Subcutaneous abdominal adipose tissue (tissue), 5 donors: ENCODE data around the gene ANKS1A.
A peak's percentile ranks its signal among the peaks of the same experiment; 100 is the strongest.

Experiments used
- H3K27ac ChIP-seq: one replicate; pipeline ENCODE4 v1.7.0; 2013; ENCODE audit warnings: low read depth, mild to moderate bottlenecking, inconsistent platforms, low read length, moderate library complexity
- H3K27me3 ChIP-seq, 5 donors: one replicate each; pipeline ENCODE4 v1.7.0; 2013; ENCODE audit warnings: low read length in 5 of 5, inconsistent platforms in 1 of 5; ENCODE audit not compliant: control insufficient read depth in 5 of 5, insufficient read depth in 4 of 5
- H3K36me3 ChIP-seq, 5 donors: one replicate each; pipeline ENCODE4 v1.7.0; 2013; ENCODE audit warnings: low read length in 5 of 5; ENCODE audit not compliant: control insufficient read depth in 5 of 5, insufficient read depth in 5 of 5
- H3K4me1 ChIP-seq, 5 donors: one replicate each; pipeline ENCODE4 v1.7.0; 2013; ENCODE audit warnings: low read length in 5 of 5, mild to moderate bottlenecking in 3 of 5, moderate library complexity in 1 of 5; ENCODE audit not compliant: control insufficient read depth in 5 of 5, insufficient read depth in 5 of 5
- H3K4me3 ChIP-seq, 5 donors: one replicate each; pipeline ENCODE4 v1.7.0; 2013; ENCODE audit warnings: low read length in 5 of 5, low read depth in 1 of 5
- H3K9ac ChIP-seq, 5 donors: one replicate each; pipeline ENCODE4 v1.7.0; 2013; ENCODE audit warnings: low read length in 5 of 5, mild to moderate bottlenecking in 4 of 5, moderate library complexity in 3 of 5
- H3K9me3 ChIP-seq, 5 donors: one replicate each; pipeline ENCODE4 v1.7.0; 2013; ENCODE audit warnings: low read length in 5 of 5; ENCODE audit not compliant: control insufficient read depth in 5 of 5
- donor health status: healthy.
- donor health status: healthy.
- donor health status: healthy.
- donor health status: healthy.
- donor health status: healthy.

The ANKS1A gene

DNA sequence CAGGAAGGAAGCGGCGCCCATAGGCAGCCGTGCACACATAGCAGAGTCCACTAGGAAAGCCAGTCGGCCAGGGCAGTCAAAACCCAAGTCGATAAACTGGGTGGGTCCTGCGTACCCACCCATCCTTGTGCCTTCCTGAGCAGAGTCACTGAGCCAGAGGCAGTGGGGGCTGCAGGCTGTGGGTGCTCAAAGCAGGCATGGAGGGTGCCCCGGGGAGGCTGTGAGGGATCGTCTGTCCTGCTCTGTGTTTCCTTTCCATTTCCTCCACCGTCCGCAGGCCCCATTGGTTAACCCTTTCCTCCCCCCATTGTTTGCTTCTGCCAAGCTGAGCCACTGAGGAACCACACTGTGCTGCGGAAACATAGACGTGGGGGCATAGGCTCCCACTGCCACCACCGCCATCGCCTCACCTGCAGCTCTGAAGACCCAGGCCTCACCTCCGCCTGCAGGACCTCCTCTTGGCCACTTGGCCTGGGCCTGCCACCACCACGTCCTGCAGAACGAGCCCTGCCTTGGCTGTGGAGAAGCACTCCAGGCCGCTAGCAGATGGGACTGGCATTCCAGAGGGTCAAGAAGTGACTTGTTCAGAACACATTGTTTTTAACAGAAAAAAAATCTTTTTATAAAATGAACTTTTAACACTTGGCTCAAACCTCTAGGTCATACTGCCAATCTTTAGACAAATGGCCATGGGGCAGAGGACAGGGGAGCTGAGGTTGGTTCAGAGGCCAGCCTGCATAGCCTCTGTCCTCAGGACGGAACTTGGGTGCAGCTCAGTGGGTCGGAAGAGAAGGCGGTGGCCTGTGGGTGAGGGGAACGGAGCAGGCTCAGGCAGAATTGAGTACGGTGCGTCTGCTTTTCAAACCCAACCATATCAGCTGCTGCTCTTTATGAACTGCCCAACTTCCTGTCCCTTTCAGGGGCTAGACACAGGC is 199.5 kb downstream of the ANKS1A start:
- H3K27ac ChIP-seq = peak overlapping the region; percentile 86

DNA sequence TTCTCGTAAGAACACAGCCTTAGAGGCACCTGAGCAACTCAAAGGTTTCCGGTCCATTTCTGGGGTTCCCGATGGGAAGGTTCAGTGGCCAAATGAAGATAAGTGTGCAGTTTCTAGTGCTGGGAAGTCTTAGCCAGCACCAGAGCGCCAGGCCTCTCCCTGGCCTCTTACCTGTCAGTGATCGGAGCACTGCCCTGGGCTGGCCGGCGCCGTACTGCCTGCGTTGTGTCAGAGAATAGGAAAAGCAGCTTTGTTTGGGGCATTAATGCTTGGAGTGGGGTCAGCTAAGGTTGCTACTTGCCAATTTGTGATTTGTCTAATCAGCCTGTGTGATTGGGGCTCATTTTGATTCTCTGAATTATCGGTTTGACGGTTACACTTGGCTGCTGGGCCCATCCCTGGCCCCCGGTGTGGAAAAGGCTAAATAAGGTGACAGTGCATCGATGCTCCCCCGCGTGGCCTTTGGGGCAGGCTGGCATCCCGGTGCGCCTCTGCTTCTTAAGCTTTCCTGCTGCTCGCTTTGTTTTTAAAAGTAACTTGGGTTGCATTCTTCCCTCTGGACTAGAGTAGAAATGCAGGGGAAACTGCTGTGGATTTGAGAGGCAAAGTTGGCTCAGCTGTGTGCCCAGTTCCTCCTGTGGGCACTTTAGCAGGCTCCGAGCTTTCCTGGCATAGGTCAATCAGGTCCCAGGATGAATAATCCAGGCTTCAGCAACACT is 200.3 kb downstream of the ANKS1A start:
- Histone ChIP-seq H3K36me3 (peaks cover 0 to 73% (median 62%) of the 10 kb centered on the region in 5 donors), H3K27me3 (no peaks in the 10 kb centered on the region), H3K9me3 (no peaks in the 10 kb centered on the region), H3K27ac (peak overlapping the region; percentile 86), H3K4me1 (peaks cover 10 to 72% (median 56%) of the 10 kb centered on the region in 5 donors), H3K4me3 (no peak overlapping the region), H3K9ac (no peak overlapping the region)

More for the DNA sequence above, 199.5 kb downstream of the ANKS1A start:
- no peak overlapping the region for H3K9ac ChIP-seq
- no peaks in the 10 kb centered on the region for H3K27me3 ChIP-seq
- no peaks in the 10 kb centered on the region for H3K9me3 ChIP-seq
- peaks cover 0 to 81% (median 70%) of the 10 kb centered on the region in 5 donors for H3K36me3 ChIP-seq
- peaks cover 10 to 66% (median 49%) of the 10 kb centered on the region in 5 donors for H3K4me1 ChIP-seq
- no peak overlapping the region for H3K4me3 ChIP-seq

DNA sequence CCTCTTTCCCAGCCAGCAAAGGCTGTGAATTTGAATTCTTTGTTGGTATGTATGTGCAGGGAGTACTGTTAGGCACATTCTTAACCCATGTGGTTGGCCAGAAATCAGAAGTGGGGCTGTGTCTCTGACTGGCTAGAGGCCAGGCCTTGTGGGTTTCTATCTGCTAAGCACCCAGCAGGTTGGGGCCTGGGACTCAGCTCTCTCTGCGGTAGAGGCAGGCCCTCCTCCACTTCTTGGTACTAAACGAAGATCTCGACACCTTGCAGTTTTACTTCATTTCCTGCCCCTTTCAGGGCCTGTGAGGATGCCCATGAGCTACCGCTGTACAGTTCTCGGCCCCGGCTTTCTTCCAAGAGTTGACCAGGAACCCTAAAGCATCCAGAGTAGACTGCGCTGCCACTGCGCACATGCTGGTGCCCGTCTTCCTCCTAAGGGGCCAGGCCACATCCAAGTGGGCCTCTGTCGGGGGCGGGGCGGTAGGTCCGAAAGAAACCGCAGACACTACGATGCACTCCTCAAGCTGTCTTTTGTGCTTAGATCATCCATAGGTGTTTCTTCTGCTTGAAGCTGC is 201.0 kb downstream of the ANKS1A start:
- peaks cover 10 to 72% (median 56%) of the 10 kb centered on the region in 5 donors for H3K4me1 ChIP-seq
- H3K36me3 ChIP-seq = peaks cover 0 to 66% (median 55%) of the 10 kb centered on the region in 5 donors
- H3K27me3 ChIP-seq = no peaks in the 10 kb centered on the region
- peak overlapping the region in 1 of 5 donors; percentile 10 for H3K9ac ChIP-seq
- peak overlapping the region; percentile 86 for H3K27ac ChIP-seq
- H3K9me3 ChIP-seq = no peaks in the 10 kb centered on the region
- H3K4me3 ChIP-seq = no peak overlapping the region

DNA sequence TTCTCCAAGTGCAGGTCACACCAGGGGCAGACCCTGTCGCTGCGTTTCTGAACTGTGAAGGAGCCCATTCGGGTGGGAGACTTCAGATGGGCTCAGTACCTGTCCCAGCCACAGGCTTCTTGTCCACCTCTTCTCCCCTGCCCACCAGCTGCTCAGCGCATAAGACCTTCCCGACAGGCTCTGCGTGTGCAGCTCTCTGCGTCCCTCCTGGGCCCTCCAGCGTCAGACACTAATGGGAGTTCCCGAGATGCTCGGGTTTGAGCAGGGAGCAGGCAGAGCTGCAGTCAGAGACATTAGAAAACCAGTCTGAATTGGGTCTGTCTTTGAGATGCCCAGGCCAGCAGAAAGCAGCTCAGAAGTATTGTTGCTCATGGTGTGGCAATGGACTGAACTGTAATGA is 201.7 kb downstream of the ANKS1A start:
- Histone ChIP-seq H3K4me1 (peaks cover 10 to 72% (median 56%) of the 10 kb centered on the region in 5 donors), H3K4me3 (no peak overlapping the region), H3K27ac (peak overlapping the region; percentile 86), H3K27me3 (no peaks in the 10 kb centered on the region), H3K9me3 (no peaks in the 10 kb centered on the region), H3K36me3 (peaks cover 0 to 59% (median 48%) of the 10 kb centered on the region in 5 donors), H3K9ac (peak overlapping the region in 1 of 5 donors; percentile 10)

DNA sequence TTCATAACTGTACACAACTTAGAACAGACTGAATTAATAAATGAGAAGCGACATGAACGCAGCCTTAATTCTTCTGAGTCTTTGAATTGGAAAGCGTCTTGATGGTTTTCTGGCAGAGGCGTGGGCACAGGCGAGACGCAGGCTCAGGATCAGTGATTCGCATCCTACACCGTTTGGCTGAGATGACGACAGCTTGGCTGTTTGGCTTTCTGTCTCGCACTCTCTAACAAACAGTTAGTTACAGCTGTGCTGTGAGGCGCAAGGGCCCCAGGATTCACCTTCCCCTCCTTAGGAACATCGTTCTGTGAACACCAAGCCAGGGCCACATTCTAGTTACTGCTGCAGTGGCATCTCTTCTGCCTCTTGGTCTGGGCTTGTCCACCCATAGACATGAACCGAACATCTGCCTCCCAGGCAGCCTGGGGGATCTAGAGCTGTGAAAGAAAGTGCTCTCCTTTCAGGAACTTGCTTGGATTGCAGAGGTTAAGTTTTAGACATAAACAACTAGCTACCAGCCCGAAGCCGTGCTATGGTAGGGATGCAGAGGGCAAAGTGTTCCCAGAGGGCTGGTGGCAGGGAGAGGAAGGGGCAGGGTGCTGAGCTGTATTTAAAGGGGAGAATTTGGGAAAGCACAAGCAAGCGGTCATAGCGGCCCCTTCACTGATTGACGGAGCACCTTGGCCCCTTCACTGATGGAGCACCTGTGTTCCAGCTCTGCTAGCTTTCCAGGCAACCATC is 202.5 kb downstream of the ANKS1A start:
- Histone ChIP-seq H3K4me1 (peaks cover 10 to 75% (median 60%) of the 10 kb centered on the region in 5 donors), H3K4me3 (no peak overlapping the region), H3K36me3 (peaks cover 0 to 51% (median 40%) of the 10 kb centered on the region in 5 donors), H3K9me3 (no peaks in the 10 kb centered on the region), H3K9ac (peak overlapping the region in 1 of 5 donors; percentile 27), H3K27ac (peak overlapping the region; percentile 86), H3K27me3 (no peaks in the 10 kb centered on the region)

DNA sequence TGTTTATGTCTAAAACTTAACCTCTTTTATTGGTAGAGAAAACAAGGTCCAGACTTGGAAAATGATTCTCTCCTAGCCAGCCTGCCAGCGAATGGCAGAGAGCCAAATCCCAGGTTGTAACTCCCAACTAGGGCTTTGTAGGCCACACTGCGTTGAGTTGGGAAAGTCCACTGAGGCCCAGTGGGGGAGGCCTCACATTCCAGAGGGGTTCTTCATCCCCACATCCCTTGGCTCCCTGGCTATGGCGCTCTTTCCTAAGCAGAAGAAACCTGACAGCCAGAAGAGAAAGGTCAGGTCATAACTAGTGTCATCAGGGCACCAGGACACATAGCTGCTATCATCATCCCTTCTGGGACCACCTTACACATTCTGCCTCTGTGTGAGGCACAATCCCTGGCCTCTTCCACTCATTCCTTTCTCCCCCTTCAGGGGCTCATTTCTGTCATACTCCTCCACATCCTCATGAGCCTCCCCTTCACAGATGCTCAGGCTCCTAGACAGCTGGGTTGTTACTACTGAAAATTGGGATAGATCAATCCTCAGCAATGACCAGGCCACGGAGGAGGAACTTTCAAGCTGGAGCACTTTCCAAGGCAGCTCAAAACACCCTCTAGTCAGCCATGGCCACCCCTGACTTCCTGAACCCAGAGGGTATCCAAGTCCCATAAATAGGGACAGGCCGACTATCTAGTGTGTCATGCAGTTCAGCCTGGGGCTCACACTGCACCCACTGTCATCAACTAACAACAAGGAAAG is 203.5 kb downstream of the ANKS1A start:
- H3K4me1 ChIP-seq = peaks cover 10 to 66% (median 61%) of the 10 kb centered on the region in 5 donors
- H3K27me3 ChIP-seq = no peaks in the 10 kb centered on the region
- H3K36me3 ChIP-seq = peaks cover 0 to 41% (median 30%) of the 10 kb centered on the region in 5 donors
- H3K27ac ChIP-seq = peak overlapping the region; percentile 86
- no peak overlapping the region for H3K4me3 ChIP-seq
- H3K9ac ChIP-seq = no peak overlapping the region
- no peaks in the 10 kb centered on the region for H3K9me3 ChIP-seq

DNA sequence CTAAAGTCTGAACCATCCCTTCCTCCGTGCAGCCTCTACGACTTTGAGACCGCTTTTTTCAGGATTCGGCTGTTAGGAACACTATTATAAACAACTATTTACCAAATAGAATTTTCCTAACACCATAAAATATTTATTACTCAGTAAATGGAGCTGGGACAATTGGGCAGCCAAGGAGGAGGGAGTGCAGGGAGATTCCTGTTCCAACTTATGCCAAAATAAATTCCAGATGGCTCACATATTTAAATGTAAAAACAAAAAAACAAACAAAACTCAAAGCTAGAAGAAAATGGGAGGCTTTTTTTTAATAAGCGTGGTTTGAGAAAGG is 204.0 kb downstream of the ANKS1A start:
- Histone ChIP-seq H3K4me3 (no peak overlapping the region), H3K36me3 (peaks cover 0 to 36% (median 25%) of the 10 kb centered on the region in 5 donors), H3K9me3 (no peaks in the 10 kb centered on the region), H3K4me1 (peaks cover 10 to 61% (median 59%) of the 10 kb centered on the region in 5 donors), H3K9ac (no peak overlapping the region), H3K27me3 (no peaks in the 10 kb centered on the region), H3K27ac (peak overlapping the region; percentile 86)

DNA sequence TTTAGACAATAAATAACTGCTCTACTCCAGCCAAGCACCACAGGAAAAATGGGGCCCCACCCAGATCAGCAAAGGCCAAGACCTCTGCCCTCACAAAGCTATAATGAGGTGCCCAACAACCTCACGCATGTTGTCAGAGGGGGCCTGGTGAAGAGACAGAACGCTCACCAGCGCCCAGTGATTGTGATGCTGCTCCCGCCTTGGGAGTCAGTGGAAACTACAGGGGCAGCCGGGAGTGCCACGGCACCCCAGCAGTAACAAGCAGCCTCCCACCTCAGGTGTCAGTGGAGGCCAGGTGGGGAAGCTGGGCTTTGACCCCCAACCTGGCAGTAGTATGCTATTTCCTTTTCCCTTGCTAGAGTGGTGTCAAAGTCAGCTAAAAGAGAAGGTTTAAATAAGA is 204.7 kb downstream of the ANKS1A start:
- peak overlapping the region; percentile 86 for H3K27ac ChIP-seq
- no peak overlapping the region for H3K9ac ChIP-seq
- H3K36me3 ChIP-seq = peaks cover 0 to 29% (median 18%) of the 10 kb centered on the region in 5 donors
- H3K27me3 ChIP-seq = no peaks in the 10 kb centered on the region
- no peaks in the 10 kb centered on the region for H3K9me3 ChIP-seq
- H3K4me1 ChIP-seq = peaks cover 10 to 54% (median 52%) of the 10 kb centered on the region in 5 donors
- no peak overlapping the region for H3K4me3 ChIP-seq

DNA sequence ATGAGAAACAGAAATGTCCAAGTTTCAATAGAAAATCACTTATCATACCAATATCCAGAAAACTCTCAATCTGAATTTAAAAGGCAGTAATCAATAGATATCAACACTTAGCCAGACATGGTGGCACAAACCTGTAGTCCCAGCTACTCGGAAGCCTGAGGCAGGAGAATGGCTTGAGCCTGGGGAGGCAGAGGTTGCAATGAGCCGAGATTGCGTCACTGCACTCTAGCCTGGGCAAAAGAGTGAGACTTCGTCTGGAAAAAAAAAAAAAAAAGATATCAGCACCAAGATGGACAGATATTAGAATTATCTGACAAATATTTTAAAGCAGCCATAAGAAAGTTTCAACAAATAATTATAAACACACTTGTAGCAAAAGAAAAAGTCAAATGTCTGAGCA is 205.1 kb downstream of the ANKS1A start:
- H3K27ac ChIP-seq = peak overlapping the region; percentile 86
- H3K36me3 ChIP-seq = peaks cover 0 to 25% (median 14%) of the 10 kb centered on the region in 5 donors
- no peak overlapping the region for H3K4me3 ChIP-seq
- H3K9ac ChIP-seq = no peak overlapping the region
- H3K9me3 ChIP-seq = no peaks in the 10 kb centered on the region
- peaks cover 10 to 50% (median 48%) of the 10 kb centered on the region in 5 donors for H3K4me1 ChIP-seq
- H3K27me3 ChIP-seq = no peaks in the 10 kb centered on the region
